HepG2 (cell line): Measurements from ENCODE around the gene GYS1. TPM values are rescaled to one million over a fixed set of nuclear protein-coding genes. Genes with fewer than 3 reads are reported as not detected.
"Not testable (repeated sequence)": the region's sequence is repeated elsewhere in the genome, so short reads cannot be mapped to it uniquely, and the experiment has no call there.

Source experiments
- ATAC-seq: fragments of 200-7000 bp; cut with Tn5 transposase; 3 replicates; pipeline ENCODE4 v1.9.1; 2020; ENCODE audit warnings: mild to moderate bottlenecking, moderate library complexity
- BruUV-seq: library from RNA; stranded (reverse); fragments of 400-500 nt; replicated peaks from 2 replicates; lab custom pipeline; 2021; lab: Mats Ljungman, UMichigan
- CTCF ChIA-PET: fragments of 300-600 bp; formaldehyde crosslinking; extraction: SDS; loops from one replicate; lab custom pipeline; 2021; ENCODE audit warnings: low total read pairs, inconsistent platforms, low intra/inter-chr PET ratio; lab: Yijun Ruan, JAX
- POLR2A ChIA-PET: fragments of 350-600 bp; sonication (Branson Sonifier 250); formaldehyde crosslinking; loops from one replicate; lab custom pipeline; 2020; ENCODE audit warnings: antibody characterized with exemption, inconsistent platforms; lab: Yijun Ruan, JAX
- DNase-seq: peaks from one replicate; pipeline ENCODE4 v3.0.0-alpha.2; 2015; ENCODE audit warnings: low spot score
- FAIRE-seq: peaks from 3 replicates; lab custom pipeline; 2011; peaks lifted over from hg19 to GRCh38; lab: Jason Lieb, UNC
- H2AFZ ChIP-seq: one replicate; pipeline ENCODE4 v1.6.1; 2011; ENCODE audit warnings: low read length, inconsistent platforms
- H3K27ac ChIP-seq: fragments of 300-600 bp; 3 replicates; pipeline ENCODE4 v1.8.0; 2011; ENCODE audit warnings: mixed run types, mild to moderate bottlenecking, mixed read lengths, low read length, inconsistent platforms; ENCODE audit not compliant: insufficient read depth; ENCODE audit errors: extremely low read length
- H3K27me3 ChIP-seq, 2 experiments: fragments of 200-600 bp in 1 of 2; 2 replicates in 1 of 2; 3 replicates in 1 of 2; pipeline versions ENCODE4 v1.6.0 to v1.8.0; 2011; ENCODE audit warnings: low read length in 2 of 2, mild to moderate bottlenecking in 2 of 2, moderate library complexity in 2 of 2, inconsistent platforms in 1 of 2; ENCODE audit not compliant: insufficient read depth in 2 of 2, control insufficient read depth in 1 of 2
- H3K36me3 ChIP-seq, 2 experiments: fragments of 200-600 bp in 1 of 2; replicated peaks in 1 of 2; 2 replicates in 1 of 2; 3 replicates in 1 of 2; pipeline versions ENCODE4 v1.5.1 to v1.8.0; 2011; ENCODE audit warnings: low read length in 2 of 2, inconsistent platforms in 1 of 2; ENCODE audit not compliant: insufficient read depth in 2 of 2, control insufficient read depth in 1 of 2
- H3K4me1 ChIP-seq: 2 replicates; pipeline ENCODE4 v1.5.1; 2012; ENCODE audit warnings: low read length, inconsistent platforms; ENCODE audit not compliant: insufficient read depth
- H3K4me2 ChIP-seq: 2 replicates; pipeline ENCODE4 v1.6.0; 2011; ENCODE audit warnings: low read depth, low read length, inconsistent platforms
- H3K4me3 ChIP-seq, 3 experiments: fragments of 200-600 bp in 1 of 3; sonication (generic), shearing (Covaris generic) in 1 of 3; replicated peaks in 1 of 3; 2 replicates each; pipeline ENCODE4 v1.5.1; 2011 to 2016; ENCODE audit warnings: low read length in 3 of 3, inconsistent platforms in 2 of 3, low read depth in 2 of 3, mild to moderate bottlenecking in 2 of 3, control low read depth in 1 of 3, mixed read lengths in 1 of 3; ENCODE audit not compliant: insufficient read depth in 1 of 3
- H3K79me2 ChIP-seq: one replicate; pipeline ENCODE4 v1.6.1; 2011; ENCODE audit warnings: low read length, inconsistent platforms; ENCODE audit not compliant: insufficient read depth
- H3K9ac ChIP-seq: 2 replicates; pipeline ENCODE4 v1.6.0; 2011; ENCODE audit warnings: mild to moderate bottlenecking, low read depth, low read length, inconsistent platforms; ENCODE audit not compliant: insufficient read depth
- H3K9me3 ChIP-seq: 2 replicates; pipeline ENCODE4 v1.5.1; 2012; ENCODE audit warnings: mild to moderate bottlenecking, low read length
- H4K20me1 ChIP-seq: 2 replicates; pipeline ENCODE4 v1.6.0; 2011; ENCODE audit warnings: inconsistent platforms, mild to moderate bottlenecking, low read length, moderate library complexity; ENCODE audit not compliant: insufficient read depth
- WGBS: methylation state at CpG from one replicate; pipeline ENCODE4 v1.1.6; 2017; ENCODE audit warnings: low lambda C conversion rate; 5-methylcytosine and 5-hydroxymethylcytosine counted together
- in situ Hi-C: cut with HindIII; loops from 2 replicates; pipeline ENCODE4 v1.10.0; 2017; ENCODE audit warnings: low pct_unique_long_range_greater_than_20kb; ENCODE audit not compliant: extremely low pct_ligation_motif_present
- intact Hi-C: fragments of 100-400 bp; cut with micrococcal nuclease; formaldehyde crosslinking; loops from one replicate; pipeline ENCODE4 v1.10.0; 2022; ENCODE audit not compliant: unreplicated experiment
- polyA plus RNA-seq, 8 experiments: library from polyadenylated mRNA; depleted of rRNA in 3 of 8; stranded (reverse) in 7 of 8; unstranded in 1 of 8; fragments of >200 nt; fragmentation: Illumina TruSeq in 4 of 8; extraction: Trizol in 4 of 8; gene quantifications; 2 replicates each; pipeline versions ENCODE4 v1.2.1 to v1.2.3, GENCODE V29; 2011 to 2016; ENCODE audit warnings: low read depth in 4 of 8, missing spikeins in 1 of 8, mixed read lengths in 1 of 8; ENCODE audit not compliant: insufficient read depth in 1 of 8
- total RNA-seq, 5 experiments: library from RNA; depleted of rRNA; stranded (reverse); fragments of >200 nt; fragmentation: Illumina TruSeq; extraction: Trizol; gene quantifications; 2 replicates each; pipeline ENCODE4 v1.2.3, GENCODE V29; 2016; ENCODE audit warnings: low read depth in 1 of 5

Gene GYS1
- total and polyA plus RNA-seq, 2 of the 13 experiments (the other 11 are each of a cell fraction or from before 2014, with no cell fraction given), result 18.4 to 42.1 TPM

DNA sequence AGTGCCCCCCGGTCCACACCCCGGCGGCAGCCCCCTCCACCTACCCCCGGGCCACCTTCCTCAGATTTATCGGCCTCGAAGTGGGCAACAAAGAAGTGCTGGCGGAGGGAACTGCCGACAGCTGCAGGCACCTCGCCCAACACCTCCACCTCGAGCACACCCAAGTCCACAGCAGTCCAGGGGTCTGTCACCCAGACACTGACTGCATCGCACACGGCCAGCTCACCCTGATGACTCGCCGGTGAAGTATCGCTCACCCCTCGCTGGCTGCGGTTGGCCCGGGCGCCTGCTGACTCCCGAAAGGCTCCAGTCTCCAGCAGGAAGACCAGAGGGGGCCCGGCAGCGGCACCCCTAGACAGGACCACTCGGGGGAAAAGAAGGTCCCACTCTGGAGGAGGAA, 32.5 kb upstream of the GYS1 start:
- H3K27ac ChIP-seq, DNase-seq, H3K79me2 ChIP-seq, H3K4me2 ChIP-seq, ATAC-seq, H3K36me3 ChIP-seq, in situ Hi-C loops, H3K4me3 ChIP-seq, intact Hi-C loops, H2AFZ ChIP-seq, H3K9me3 ChIP-seq, FAIRE-seq, CTCF ChIA-PET, H3K9ac ChIP-seq, BruUV-seq, POLR2A ChIA-PET, H4K20me1 ChIP-seq: not testable (repeated sequence)
- Histone ChIP-seq H3K4me1 (peaks cover 10% of the 10 kb centered on the region; the same call in 1 of the 2 replicates), H3K27me3 (peaks cover 0 to 16% of the 10 kb centered on the region in 2 experiments; a peak in 3 of 5 replicates)
- WGBS, result 22% methylated on average over 17 of the region's 23 CpGs

DNA sequence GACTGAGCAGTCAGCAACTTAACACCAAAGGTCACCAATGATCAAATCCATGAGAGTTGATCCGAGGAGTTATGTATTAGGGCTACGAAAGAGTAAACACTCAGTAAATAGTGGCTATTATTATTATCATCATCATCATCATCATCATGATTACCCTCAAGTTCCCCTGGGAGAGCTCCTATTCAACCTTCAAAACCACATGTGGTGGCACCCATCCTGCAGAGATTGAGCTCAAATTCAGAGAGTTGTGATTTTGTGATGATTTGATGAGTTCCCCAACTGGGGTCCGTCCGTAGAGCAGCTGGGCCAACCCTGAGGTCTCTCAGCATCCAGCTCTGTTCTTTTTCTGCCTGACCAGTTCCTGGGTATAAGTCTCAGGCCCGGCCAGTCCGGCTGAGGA, 32.0 kb upstream of the GYS1 start:
- POLR2A ChIA-PET, CTCF ChIA-PET, H3K9me3 ChIP-seq, DNase-seq, H3K79me2 ChIP-seq, in situ Hi-C loops, H3K4me2 ChIP-seq, BruUV-seq, intact Hi-C loops, H3K36me3 ChIP-seq, ATAC-seq, FAIRE-seq, H3K9ac ChIP-seq, H4K20me1 ChIP-seq, H3K27ac ChIP-seq, H2AFZ ChIP-seq, H3K4me3 ChIP-seq: not testable (repeated sequence)
- 50% methylated on average over 2 of the region's 6 CpGs for WGBS
- Histone ChIP-seq H3K4me1 (peaks cover 10% of the 10 kb centered on the region; the same call in 1 of the 2 replicates), H3K27me3 (peaks cover 0 to 21% of the 10 kb centered on the region in 2 experiments; a peak in 3 of 5 replicates)

DNA sequence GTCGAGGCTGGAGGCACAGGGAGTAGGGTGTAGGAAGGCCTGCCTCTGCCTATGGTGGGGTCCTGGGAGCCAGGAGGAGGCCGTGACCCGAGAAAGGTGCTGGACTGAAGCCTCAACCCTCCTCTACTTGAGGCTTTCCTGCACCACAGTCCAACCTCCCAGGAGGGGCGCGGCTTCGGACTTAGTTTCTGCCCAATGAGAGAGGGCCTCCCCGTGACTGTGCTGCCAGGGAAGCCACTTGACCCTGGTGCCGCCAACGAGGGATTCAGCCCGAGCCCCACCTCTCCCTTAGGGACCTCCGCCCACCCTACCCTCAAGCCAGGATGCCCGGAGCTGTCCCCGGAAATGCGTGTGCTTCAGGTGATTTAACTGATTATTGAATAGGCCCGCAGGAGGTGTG, 31.1 kb upstream of the GYS1 start, which contains the start of gene CGB3:
TSS of gene CGB3 (minus strand) at position 101 of the 400 bp plus-strand sequence. CDS start 362 bp downstream, outside the sequence.
- DNase-seq, result not testable (repeated sequence)

More for the DNA sequence above, 31.1 kb upstream of the GYS1 start, which contains the start of gene CGB3:
- peaks cover 0 to 23% of the 10 kb centered on the region in 2 experiments; a peak in 3 of 5 replicates for H3K27me3 ChIP-seq
- in situ Hi-C loops, intact Hi-C loops, FAIRE-seq, H4K20me1 ChIP-seq, BruUV-seq, H2AFZ ChIP-seq, H3K9ac ChIP-seq, H3K79me2 ChIP-seq, H3K4me3 ChIP-seq, POLR2A ChIA-PET, H3K4me2 ChIP-seq, H3K36me3 ChIP-seq, H3K9me3 ChIP-seq, CTCF ChIA-PET, ATAC-seq, H3K27ac ChIP-seq: not testable (repeated sequence)
- H3K4me1 ChIP-seq, result peaks cover 12% of the 10 kb centered on the region
- no CpG with 5 or more reads among the region's 15 CpGs for WGBS
